Esophagus muscularis mucosa (tissue), 3 donors: ENCODE results near the gene ARSB.

Experiments used
- POLR2A ChIP-seq: fragments of 450-650 bp; IDR thresholded peaks from one replicate; pipeline ENCODE4 v1.6.1; 2017; ENCODE audit warnings: antibody characterized with exemption, moderate library complexity, mild to moderate bottlenecking, low read depth
- POLR2AphosphoS5 ChIP-seq, 2 donors: sonication (generic); formaldehyde crosslinking; IDR thresholded peaks; one replicate each; pipeline ENCODE4 v1.6.1; 2017; ENCODE audit warnings: antibody characterized with exemption in 2 of 2
- TF ChIP-seq, protein P1 (sequence below), 3 experiments: fragments of 200-600 bp in 2 of 3; fragments of 450-650 bp in 1 of 3; sonication (generic) in 2 of 3; IDR thresholded peaks; one replicate each; pipeline ENCODE4 v1.5.1; 2017 to 2019; ENCODE audit warnings: antibody characterized with exemption in 3 of 3, mild to moderate bottlenecking in 2 of 3, moderate library complexity in 1 of 3

GRCh38 chr5:78953092-78953800 lies 31.9 kb downstream of the ARSB start:
- TF ChIP-seq POLR2AphosphoS5 (IDR thresholded peaks at IDR 0.05) (no peak), POLR2A (no peak)
- TF ChIP-seq, protein P1, sequence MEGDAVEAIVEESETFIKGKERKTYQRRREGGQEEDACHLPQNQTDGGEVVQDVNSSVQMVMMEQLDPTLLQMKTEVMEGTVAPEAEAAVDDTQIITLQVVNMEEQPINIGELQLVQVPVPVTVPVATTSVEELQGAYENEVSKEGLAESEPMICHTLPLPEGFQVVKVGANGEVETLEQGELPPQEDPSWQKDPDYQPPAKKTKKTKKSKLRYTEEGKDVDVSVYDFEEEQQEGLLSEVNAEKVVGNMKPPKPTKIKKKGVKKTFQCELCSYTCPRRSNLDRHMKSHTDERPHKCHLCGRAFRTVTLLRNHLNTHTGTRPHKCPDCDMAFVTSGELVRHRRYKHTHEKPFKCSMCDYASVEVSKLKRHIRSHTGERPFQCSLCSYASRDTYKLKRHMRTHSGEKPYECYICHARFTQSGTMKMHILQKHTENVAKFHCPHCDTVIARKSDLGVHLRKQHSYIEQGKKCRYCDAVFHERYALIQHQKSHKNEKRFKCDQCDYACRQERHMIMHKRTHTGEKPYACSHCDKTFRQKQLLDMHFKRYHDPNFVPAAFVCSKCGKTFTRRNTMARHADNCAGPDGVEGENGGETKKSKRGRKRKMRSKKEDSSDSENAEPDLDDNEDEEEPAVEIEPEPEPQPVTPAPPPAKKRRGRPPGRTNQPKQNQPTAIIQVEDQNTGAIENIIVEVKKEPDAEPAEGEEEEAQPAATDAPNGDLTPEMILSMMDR (IDR thresholded peaks at IDR 0.05) = no peak
